ENCODE results near the gene CEACAM6. TPM values are rescaled to one million over a fixed set of nuclear protein-coding genes. Genes with fewer than 3 reads are reported as not detected.

Gene CEACAM6
- polyA plus RNA-seq, 1 of the 3 experiments (the other 2 are of a cell fraction): not detected

DNA sequence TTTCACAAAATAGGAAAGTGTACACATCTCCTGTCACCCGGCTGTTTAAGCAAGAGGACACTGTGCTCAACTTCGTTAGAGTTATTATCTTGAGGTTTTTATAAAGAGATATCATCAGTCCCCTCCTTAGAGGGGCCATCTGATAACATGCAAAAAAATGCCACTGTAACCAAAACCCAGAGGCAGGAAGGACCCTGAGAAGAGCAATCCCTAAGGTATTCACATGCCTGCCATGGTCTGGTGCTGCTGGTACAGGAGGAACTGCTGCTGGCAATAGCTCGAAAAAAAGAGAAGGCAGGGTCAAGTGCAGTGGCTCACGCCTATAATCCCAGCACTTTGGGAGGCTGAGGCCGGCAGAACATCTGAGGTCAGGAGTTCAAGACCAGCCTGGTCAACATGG lies 28.3 kb downstream of the CEACAM6 start:
- no peak overlapping the region for H3K4me3 ChIP-seq (ENCODE audit: low read depth in 2 of 2, low read length in 1 of 2)
- ChIA-PET CTCF (interaction anchor here (1.3 to 4.3 kb wide), 4 partner anchors 10 to 31 kb away, joined by 3 to 28 read pairs (median 13); partner anchors contain the start of genes CEACAM3 and CEACAM6), POLR2A (no interaction called here)
- 4% methylated on average over 5 of the region's 5 CpGs for WGBS (ENCODE audit: low lambda C conversion rate)
- H3K79me2 ChIP-seq (ENCODE audit: insufficient read depth): no peaks in the 10 kb centered on the region
- no peak overlapping the region for H3K27ac ChIP-seq (ENCODE audit: low read depth in 2 of 2, low read length in 1 of 2)
- H3K4me2 ChIP-seq: no peak overlapping the region
- H3K4me1 ChIP-seq (ENCODE audit: control insufficient read depth in 1 of 2, insufficient read depth in 2 of 2, low read depth in 1 of 2, low read length in 1 of 2): no peaks in the 10 kb centered on the region
- H3K9ac ChIP-seq: no peak overlapping the region
- no peak for TF ChIP-seq FOXJ3 (CRISPR knock-in tag; IDR thresholded peaks at IDR 0.05)
- no peak for TF ChIP-seq RCOR1 (IDR thresholded peaks at IDR 0.05; ENCODE audit: low read length)
- TF ChIP-seq SIN3A (IDR thresholded peaks at IDR 0.05; ENCODE audit: borderline replicate concordance, low read depth, low read length): no peak
- TF ChIP-seq REST (IDR thresholded peaks at IDR 0.05; ENCODE audit: low read depth, low read length): no peak
- no peak for TF ChIP-seq MAX (IDR thresholded peaks at IDR 0.05; ENCODE audit: low read depth)
- TF ChIP-seq CHD2 (IDR thresholded peaks at IDR 0.05; ENCODE audit: low read length, partially characterized antibody): no peak
- no peak for TF ChIP-seq JUND (IDR thresholded peaks at IDR 0.05)
- no peak for DNase-seq
- no peak overlapping the region for H2AFZ ChIP-seq (ENCODE audit: low read depth)
- no peaks in the 10 kb centered on the region for H3F3A ChIP-seq (replicated peaks; ENCODE audit: insufficient read depth)
- peaks cover 55% of the 10 kb centered on the region for H3K27me3 ChIP-seq (ENCODE audit: insufficient read depth)
- H4K20me1 ChIP-seq (ENCODE audit: insufficient read depth): no peaks in the 10 kb centered on the region
- no peaks in the 10 kb centered on the region for H3K36me3 ChIP-seq (replicated peaks in 1 of 2; ENCODE audit: control insufficient read depth in 1 of 2, insufficient read depth in 2 of 2, low read length in 1 of 2)
- H3K9me3 ChIP-seq: no peaks in the 10 kb centered on the region
- H3K9me2 ChIP-seq: no peaks in the 10 kb centered on the region

DNA sequence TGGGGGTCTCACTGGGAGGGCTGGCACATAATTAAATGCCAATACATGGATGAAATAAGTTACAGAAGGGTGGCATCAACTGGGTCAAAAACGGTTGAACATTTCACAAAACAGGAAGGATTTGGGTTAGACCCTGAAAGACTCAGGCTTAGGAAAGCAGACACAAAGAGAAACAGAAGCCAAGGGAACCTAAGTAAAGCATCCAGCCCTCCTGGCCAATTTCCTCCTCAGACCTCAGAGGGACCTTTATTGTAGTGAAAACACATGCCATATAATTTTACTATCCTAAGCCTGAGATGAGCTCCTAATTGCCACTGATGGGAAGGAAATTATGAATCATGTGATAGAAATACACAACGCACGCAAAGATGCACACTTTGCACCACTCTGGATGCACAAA lies 29.0 kb downstream of the CEACAM6 start:
- no peaks in the 10 kb centered on the region for H4K20me1 ChIP-seq (ENCODE audit: insufficient read depth)
- no peak overlapping the region for H2AFZ ChIP-seq (ENCODE audit: low read depth)
- no peaks in the 10 kb centered on the region for H3K79me2 ChIP-seq (ENCODE audit: insufficient read depth)
- no peak overlapping the region for H3K4me2 ChIP-seq
- no peaks in the 10 kb centered on the region for H3K9me3 ChIP-seq
- ChIA-PET CTCF (interaction anchor here (0.7 to 4.3 kb wide), 11 partner anchors 8 to 67 kb away, joined by 3 to 28 read pairs (median 3); partner anchors contain the start of genes CEACAM3 and CEACAM6), POLR2A (no interaction called here)
- WGBS (ENCODE audit: low lambda C conversion rate): 13% methylated on average over 3 of the region's 3 CpGs
- H3K9me2 ChIP-seq: no peaks in the 10 kb centered on the region
- DNase-seq: no peak
- H3K4me1 ChIP-seq (ENCODE audit: control insufficient read depth in 1 of 2, insufficient read depth in 2 of 2, low read depth in 1 of 2, low read length in 1 of 2): no peaks in the 10 kb centered on the region
- no peak overlapping the region for H3K27ac ChIP-seq (ENCODE audit: low read depth in 2 of 2, low read length in 1 of 2)
- H3K27me3 ChIP-seq (ENCODE audit: insufficient read depth): peaks cover 55% of the 10 kb centered on the region
- TF ChIP-seq, protein P1, sequence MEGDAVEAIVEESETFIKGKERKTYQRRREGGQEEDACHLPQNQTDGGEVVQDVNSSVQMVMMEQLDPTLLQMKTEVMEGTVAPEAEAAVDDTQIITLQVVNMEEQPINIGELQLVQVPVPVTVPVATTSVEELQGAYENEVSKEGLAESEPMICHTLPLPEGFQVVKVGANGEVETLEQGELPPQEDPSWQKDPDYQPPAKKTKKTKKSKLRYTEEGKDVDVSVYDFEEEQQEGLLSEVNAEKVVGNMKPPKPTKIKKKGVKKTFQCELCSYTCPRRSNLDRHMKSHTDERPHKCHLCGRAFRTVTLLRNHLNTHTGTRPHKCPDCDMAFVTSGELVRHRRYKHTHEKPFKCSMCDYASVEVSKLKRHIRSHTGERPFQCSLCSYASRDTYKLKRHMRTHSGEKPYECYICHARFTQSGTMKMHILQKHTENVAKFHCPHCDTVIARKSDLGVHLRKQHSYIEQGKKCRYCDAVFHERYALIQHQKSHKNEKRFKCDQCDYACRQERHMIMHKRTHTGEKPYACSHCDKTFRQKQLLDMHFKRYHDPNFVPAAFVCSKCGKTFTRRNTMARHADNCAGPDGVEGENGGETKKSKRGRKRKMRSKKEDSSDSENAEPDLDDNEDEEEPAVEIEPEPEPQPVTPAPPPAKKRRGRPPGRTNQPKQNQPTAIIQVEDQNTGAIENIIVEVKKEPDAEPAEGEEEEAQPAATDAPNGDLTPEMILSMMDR (IDR thresholded peaks at IDR 0.05): no peak
- TF ChIP-seq FOXM1 (IDR thresholded peaks at IDR 0.05; ENCODE audit: low read depth): no peak
- H3K4me3 ChIP-seq (ENCODE audit: low read depth in 2 of 2, low read length in 1 of 2): no peak overlapping the region
- H3K9ac ChIP-seq: no peak overlapping the region
- no peaks in the 10 kb centered on the region for H3K36me3 ChIP-seq (replicated peaks in 1 of 2; ENCODE audit: control insufficient read depth in 1 of 2, insufficient read depth in 2 of 2, low read length in 1 of 2)
- no peaks in the 10 kb centered on the region for H3F3A ChIP-seq (replicated peaks; ENCODE audit: insufficient read depth)

All from SK-N-SH (cell line).